Measurements from ENCODE around the gene AJM1. TPM values are rescaled to one million over a fixed set of nuclear protein-coding genes. Genes with fewer than 3 reads are reported as not detected.
"Not testable (repeated sequence)": the region's sequence is repeated elsewhere in the genome, so short reads cannot be mapped to it uniquely, and the experiment has no call there.

Gene AJM1
- total RNA-seq, 4 donors from 2014 or later = 2.0 to 3.9 (median 3.7) TPM

GRCh38 chr9:136843801-136844740, 1.8 kb downstream of the AJM1 start:
- H3K27ac ChIP-seq, H3K9me3 ChIP-seq: not testable (repeated sequence)
- peak overlapping the region in 1 of 4 donors; percentile 2 for H3K4me3 ChIP-seq
- H3K36me3 ChIP-seq = peaks cover 0 to 20% (median 0%) of the 10 kb centered on the region in 3 donors
- 3 to 6% methylated on average over 33 to 40 of the region's 99 CpGs for WGBS, 2 donors
- peak in 1 of 2 donors; percentile 51 for DNase-seq (ENCODE audit: low spot score in 2 of 2)
- TF ChIP-seq, protein P1, sequence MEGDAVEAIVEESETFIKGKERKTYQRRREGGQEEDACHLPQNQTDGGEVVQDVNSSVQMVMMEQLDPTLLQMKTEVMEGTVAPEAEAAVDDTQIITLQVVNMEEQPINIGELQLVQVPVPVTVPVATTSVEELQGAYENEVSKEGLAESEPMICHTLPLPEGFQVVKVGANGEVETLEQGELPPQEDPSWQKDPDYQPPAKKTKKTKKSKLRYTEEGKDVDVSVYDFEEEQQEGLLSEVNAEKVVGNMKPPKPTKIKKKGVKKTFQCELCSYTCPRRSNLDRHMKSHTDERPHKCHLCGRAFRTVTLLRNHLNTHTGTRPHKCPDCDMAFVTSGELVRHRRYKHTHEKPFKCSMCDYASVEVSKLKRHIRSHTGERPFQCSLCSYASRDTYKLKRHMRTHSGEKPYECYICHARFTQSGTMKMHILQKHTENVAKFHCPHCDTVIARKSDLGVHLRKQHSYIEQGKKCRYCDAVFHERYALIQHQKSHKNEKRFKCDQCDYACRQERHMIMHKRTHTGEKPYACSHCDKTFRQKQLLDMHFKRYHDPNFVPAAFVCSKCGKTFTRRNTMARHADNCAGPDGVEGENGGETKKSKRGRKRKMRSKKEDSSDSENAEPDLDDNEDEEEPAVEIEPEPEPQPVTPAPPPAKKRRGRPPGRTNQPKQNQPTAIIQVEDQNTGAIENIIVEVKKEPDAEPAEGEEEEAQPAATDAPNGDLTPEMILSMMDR (IDR thresholded peaks at IDR 0.05) = peak; percentile 58 to 82 (median 75)
- H3K27me3 ChIP-seq = peaks cover 3 to 43% of the 10 kb centered on the region in 2 donors
- peaks cover 0 to 82% (median 48%) of the 10 kb centered on the region in 4 donors for H3K4me1 ChIP-seq

DNA sequence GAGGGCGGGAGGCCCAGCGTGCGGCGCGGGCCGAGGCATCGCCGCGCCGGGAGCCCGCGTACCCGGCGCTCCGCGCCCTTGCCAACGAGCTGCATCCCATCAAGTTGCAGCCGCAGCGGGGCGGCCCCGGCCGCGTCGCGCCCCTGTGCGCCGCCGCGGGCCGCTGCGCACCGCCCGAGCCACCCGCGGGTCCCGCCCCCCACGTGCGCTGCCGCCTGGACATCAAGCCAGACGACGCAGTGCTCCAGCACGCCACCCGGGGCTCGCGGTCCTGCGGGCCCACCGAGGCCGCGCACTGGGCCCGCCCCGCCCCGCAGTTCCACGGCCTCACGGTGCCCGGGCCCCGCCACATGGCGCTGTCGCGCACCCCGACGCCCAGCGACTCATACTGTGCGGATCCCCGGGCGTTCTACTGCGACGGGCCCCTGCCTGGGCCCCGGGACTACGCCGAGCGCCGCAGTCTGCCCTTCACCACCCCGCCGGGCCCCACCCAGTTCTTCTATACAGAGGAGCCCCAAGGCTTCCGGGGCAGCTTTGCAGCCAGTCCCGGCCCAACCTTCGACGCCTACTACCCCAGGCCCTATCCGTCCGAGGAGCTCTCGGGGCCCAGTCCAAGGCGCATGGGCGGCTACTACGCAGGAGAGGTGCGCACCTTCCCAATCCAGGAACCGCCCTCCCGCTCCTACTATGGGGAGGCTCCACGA, 2.6 kb downstream of the AJM1 start:
- peaks cover 0 to 12% (median 0%) of the 10 kb centered on the region in 3 donors for H3K36me3 ChIP-seq
- no peak overlapping the region for H3K4me3 ChIP-seq
- H3K9me3 ChIP-seq = no peaks in the 10 kb centered on the region
- TF ChIP-seq POLR2A (IDR thresholded peaks at IDR 0.05) = no peak
- TF ChIP-seq, protein P1 (IDR thresholded peaks at IDR 0.05) = no peak
- no peak for TF ChIP-seq EP300 (IDR thresholded peaks at IDR 0.05)
- peaks cover 0 to 84% (median 51%) of the 10 kb centered on the region in 4 donors for H3K4me1 ChIP-seq
- WGBS, 2 donors = 27 to 29% methylated on average over 13 to 32 of the region's 88 CpGs
- DNase-seq (ENCODE audit: low spot score in 2 of 2) = no peak
- no peak overlapping the region for H3K27ac ChIP-seq
- peaks cover 3 to 43% of the 10 kb centered on the region in 2 donors for H3K27me3 ChIP-seq

- Histone ChIP-seq H3K36me3 (peaks cover 0 to 10% (median 0%) of the 10 kb centered on the region in 3 donors), H3K27ac (no peak overlapping the region), H3K27me3 (peaks cover 3 to 43% of the 10 kb centered on the region in 2 donors), H3K4me3 (no peak overlapping the region), H3K9me3 (no peaks in the 10 kb centered on the region), H3K4me1 (peaks cover 0 to 84% (median 55%) of the 10 kb centered on the region in 4 donors)
- DNase-seq (ENCODE audit: low spot score in 2 of 2) = no peak
- 23 to 30% methylated on average over 35 to 56 of the region's 102 CpGs for WGBS, 2 donors
- TF ChIP-seq, protein P1 (IDR thresholded peaks at IDR 0.05) = no peak
- TF ChIP-seq EP300 (IDR thresholded peaks at IDR 0.05) = no peak
- no peak for TF ChIP-seq POLR2A (IDR thresholded peaks at IDR 0.05)
These were observed 3.4 kb downstream of the AJM1 start for GRCh38 chr9:136845465-136846260.

GRCh38 chr9:136846376-136847087, 4.3 kb downstream of the AJM1 start:
- Histone ChIP-seq H3K9me3 (no peaks in the 10 kb centered on the region), H3K4me3 (peak overlapping the region in 1 of 4 donors; percentile 75), H3K27me3 (peaks cover 3 to 43% of the 10 kb centered on the region in 2 donors), H3K27ac (peak overlapping the region in 1 of 4 donors; percentile 91), H3K4me1 (peaks cover 0 to 83% (median 47%) of the 10 kb centered on the region in 4 donors), H3K36me3 (peaks cover 0 to 14% (median 0%) of the 10 kb centered on the region in 3 donors)
- TF ChIP-seq, protein P1 (IDR thresholded peaks at IDR 0.05) = no peak
- TF ChIP-seq POLR2A (IDR thresholded peaks at IDR 0.05) (no peak), EP300 (IDR thresholded peaks at IDR 0.05) (no peak)
- WGBS, 2 donors = 6 to 13% methylated on average over 22 to 61 of the region's 98 CpGs
- DNase-seq (ENCODE audit: low spot score in 2 of 2) = no peak
